Ishikawa (cell line): ENCODE data around the gene NHSL2.

Experiments used
- CEBPB ChIP-seq: IDR thresholded peaks from 2 replicates; pipeline ENCODE4 v1.6.1; 2012
- FOXM1 ChIP-seq: IDR thresholded peaks from 2 replicates; pipeline ENCODE4 v1.6.1; 2012; ENCODE audit warnings: low read depth, borderline replicate concordance
- TCF12 ChIP-seq: IDR thresholded peaks from 2 replicates; pipeline ENCODE4 v1.6.1; 2012; ENCODE audit warnings: low read depth
- TEAD4 ChIP-seq: IDR thresholded peaks from 2 replicates; pipeline ENCODE4 v1.6.1; 2012
- YY1 ChIP-seq: IDR thresholded peaks from 2 replicates; pipeline ENCODE4 v1.6.1; 2012; ENCODE audit warnings: low read depth
- TF ChIP-seq, protein P1 (sequence below): IDR thresholded peaks from 2 replicates; pipeline ENCODE4 v1.6.1; 2012

DNA sequence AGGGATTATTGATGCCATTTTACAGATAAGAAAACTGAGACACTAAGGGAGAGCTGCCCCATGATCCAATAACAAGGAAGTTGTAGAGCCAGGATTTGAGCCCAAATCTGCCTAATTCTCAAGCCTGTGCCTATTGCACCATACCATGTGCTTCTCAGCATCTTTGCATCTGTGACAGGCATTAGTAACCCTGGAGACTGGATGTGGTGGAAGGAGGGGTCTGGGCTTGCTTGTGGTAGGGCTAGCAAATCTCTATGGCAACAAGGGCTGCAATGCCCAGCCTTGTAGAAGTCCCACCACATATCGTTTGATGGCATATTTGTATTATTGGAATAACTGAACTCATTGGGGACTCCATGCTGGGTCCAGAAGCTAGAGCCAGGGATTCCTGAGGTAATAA, 163.0 kb downstream of the NHSL2 start:
- TF ChIP-seq TEAD4, result no peak
- TF ChIP-seq, protein P1, sequence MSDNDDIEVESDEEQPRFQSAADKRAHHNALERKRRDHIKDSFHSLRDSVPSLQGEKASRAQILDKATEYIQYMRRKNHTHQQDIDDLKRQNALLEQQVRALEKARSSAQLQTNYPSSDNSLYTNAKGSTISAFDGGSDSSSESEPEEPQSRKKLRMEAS, result no peak
- no peak for TF ChIP-seq TCF12
- no peak for TF ChIP-seq FOXM1
- no peak for TF ChIP-seq CEBPB
- TF ChIP-seq YY1, result no peak
